ENCODE results near the gene CEP112. TPM values are rescaled to one million over a fixed set of nuclear protein-coding genes. Genes with fewer than 3 reads are reported as not detected.

Gene CEP112
- total and polyA plus RNA-seq, 2 of the 13 experiments (the other 11 are each of a cell fraction or from before 2014, with no cell fraction given), result 1.2 to 3.4 TPM

DNA sequence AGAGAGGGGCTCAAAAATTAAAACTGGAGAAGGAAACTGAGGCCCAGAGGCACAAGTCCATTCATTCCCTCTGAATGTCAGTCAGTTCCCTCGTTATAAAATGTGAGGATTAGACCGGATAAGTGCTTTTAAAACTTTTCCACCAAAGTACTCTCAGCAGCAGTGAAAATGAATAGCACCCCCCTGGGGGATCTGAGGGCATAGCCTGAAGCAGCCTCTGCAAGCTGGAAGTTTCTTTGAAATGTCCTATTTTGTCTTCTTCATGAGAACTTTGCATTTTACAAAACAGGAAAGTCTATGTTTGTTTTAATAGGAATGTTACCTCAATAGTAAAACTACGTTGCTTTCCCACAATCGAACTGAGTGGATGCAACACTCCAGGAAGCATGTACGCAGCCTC lies 273.0 kb downstream of the CEP112 start:
- H3K4me2 ChIP-seq (ENCODE audit: low read depth, low read length), result no peak overlapping the region
- intact Hi-C loops (cut with micrococcal nuclease; ENCODE audit: unreplicated experiment) (no loop called here), in situ Hi-C loops (cut with HindIII; ENCODE audit: extremely low pct_ligation_motif_present, low pct_unique_long_range_greater_than_20kb) (no loop called here)
- H3K27ac ChIP-seq (ENCODE audit: extremely low read length, insufficient read depth, low read length), result no peak overlapping the region
- no peaks in the 10 kb centered on the region for H3K27me3 ChIP-seq (ENCODE audit: control insufficient read depth in 1 of 2, insufficient read depth in 2 of 2, low read length in 2 of 2)
- POLR2A ChIA-PET, result no interaction called here
- DNase-seq (ENCODE audit: low spot score), result peak; percentile 30
- ATAC-seq, result peak; percentile 74
- peak; percentile 43 for TF ChIP-seq STAG1 (CRISPR knock-in tag; IDR thresholded peaks at IDR 0.05)
- TF ChIP-seq, protein P1, sequence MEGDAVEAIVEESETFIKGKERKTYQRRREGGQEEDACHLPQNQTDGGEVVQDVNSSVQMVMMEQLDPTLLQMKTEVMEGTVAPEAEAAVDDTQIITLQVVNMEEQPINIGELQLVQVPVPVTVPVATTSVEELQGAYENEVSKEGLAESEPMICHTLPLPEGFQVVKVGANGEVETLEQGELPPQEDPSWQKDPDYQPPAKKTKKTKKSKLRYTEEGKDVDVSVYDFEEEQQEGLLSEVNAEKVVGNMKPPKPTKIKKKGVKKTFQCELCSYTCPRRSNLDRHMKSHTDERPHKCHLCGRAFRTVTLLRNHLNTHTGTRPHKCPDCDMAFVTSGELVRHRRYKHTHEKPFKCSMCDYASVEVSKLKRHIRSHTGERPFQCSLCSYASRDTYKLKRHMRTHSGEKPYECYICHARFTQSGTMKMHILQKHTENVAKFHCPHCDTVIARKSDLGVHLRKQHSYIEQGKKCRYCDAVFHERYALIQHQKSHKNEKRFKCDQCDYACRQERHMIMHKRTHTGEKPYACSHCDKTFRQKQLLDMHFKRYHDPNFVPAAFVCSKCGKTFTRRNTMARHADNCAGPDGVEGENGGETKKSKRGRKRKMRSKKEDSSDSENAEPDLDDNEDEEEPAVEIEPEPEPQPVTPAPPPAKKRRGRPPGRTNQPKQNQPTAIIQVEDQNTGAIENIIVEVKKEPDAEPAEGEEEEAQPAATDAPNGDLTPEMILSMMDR (CRISPR knock-in tag; IDR thresholded peaks at IDR 0.05), result peak; percentile 33; the same call in 1 of the 2 replicates
- TF ChIP-seq ZNF670 (CRISPR knock-in tag; IDR thresholded peaks at IDR 0.05; ENCODE audit: borderline replicate concordance), result no peak
- no peak for TF ChIP-seq MED1 (CRISPR knock-in tag; IDR thresholded peaks at IDR 0.05)
- no peak for TF ChIP-seq ZNF343 (CRISPR knock-in tag; IDR thresholded peaks at IDR 0.05)
- no peaks in the 10 kb centered on the region for H3K79me2 ChIP-seq (ENCODE audit: insufficient read depth, low read length)
- no peaks in the 10 kb centered on the region for H3K9me3 ChIP-seq (ENCODE audit: low read length)
- WGBS (ENCODE audit: low lambda C conversion rate), result 39% methylated on average over 5 of the region's 5 CpGs
- H3K4me3 ChIP-seq (replicated peaks in 1 of 3; ENCODE audit: insufficient read depth in 1 of 3, low read depth in 2 of 3, low read length in 3 of 3), result no peak overlapping the region
- no peak for FAIRE-seq
- peaks cover 48% of the 10 kb centered on the region for H3K4me1 ChIP-seq (ENCODE audit: insufficient read depth, low read length)
- CTCF ChIA-PET (ENCODE audit: low intra/inter-chr PET ratio, low total read pairs), result no interaction called here
- no peaks in the 10 kb centered on the region for H3K36me3 ChIP-seq (replicated peaks in 1 of 2; ENCODE audit: control insufficient read depth in 1 of 2, insufficient read depth in 2 of 2, low read length in 2 of 2)
- BruUV-seq (replicated peaks), result no TSS peak
- H4K20me1 ChIP-seq (ENCODE audit: insufficient read depth, low read length), result no peaks in the 10 kb centered on the region
- no peak overlapping the region for H2AFZ ChIP-seq (ENCODE audit: low read length)
- H3K9ac ChIP-seq (ENCODE audit: insufficient read depth, low read depth, low read length), result no peak overlapping the region

DNA sequence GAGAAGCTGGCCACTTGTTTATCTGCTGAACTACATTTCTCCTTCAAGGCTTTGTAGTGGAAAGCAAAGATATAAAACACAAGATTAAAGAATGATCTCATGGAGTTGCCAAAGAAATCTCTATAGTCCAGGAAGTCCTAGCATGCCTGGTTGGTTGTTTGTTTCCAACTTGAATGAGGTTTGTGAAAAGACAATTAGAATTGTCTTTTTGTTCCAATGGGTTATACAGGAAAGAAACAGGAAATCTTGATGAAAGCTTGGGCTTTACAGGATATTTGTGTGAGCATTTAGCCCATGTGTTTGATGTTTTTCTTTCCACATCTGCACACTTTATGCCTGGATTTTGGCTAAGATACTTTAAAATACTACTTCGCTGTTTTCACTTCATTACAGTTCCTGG lies 273.4 kb downstream of the CEP112 start:
- no peaks in the 10 kb centered on the region for H3K79me2 ChIP-seq (ENCODE audit: insufficient read depth, low read length)
- 97% methylated on average over 1 of the region's 1 CpG for WGBS (ENCODE audit: low lambda C conversion rate)
- FAIRE-seq (no peak), ATAC-seq (no peak), DNase-seq (ENCODE audit: low spot score) (no peak)
- no peaks in the 10 kb centered on the region for H3K9me3 ChIP-seq (ENCODE audit: low read length)
- no peak overlapping the region for H2AFZ ChIP-seq (ENCODE audit: low read length)
- H3K9ac ChIP-seq (ENCODE audit: insufficient read depth, low read depth, low read length), result no peak overlapping the region
- H3K4me3 ChIP-seq (replicated peaks in 1 of 3; ENCODE audit: insufficient read depth in 1 of 3, low read depth in 2 of 3, low read length in 3 of 3), result no peak overlapping the region
- intact Hi-C loops (cut with micrococcal nuclease; ENCODE audit: unreplicated experiment), result no loop called here
- POLR2A ChIA-PET, result no interaction called here
- H3K36me3 ChIP-seq (replicated peaks in 1 of 2; ENCODE audit: control insufficient read depth in 1 of 2, insufficient read depth in 2 of 2, low read length in 2 of 2), result no peaks in the 10 kb centered on the region
- H3K27me3 ChIP-seq (ENCODE audit: control insufficient read depth in 1 of 2, insufficient read depth in 2 of 2, low read length in 2 of 2), result no peaks in the 10 kb centered on the region
- in situ Hi-C loops (cut with HindIII; ENCODE audit: extremely low pct_ligation_motif_present, low pct_unique_long_range_greater_than_20kb), result no loop called here
- TF ChIP-seq WIZ (CRISPR knock-in tag; IDR thresholded peaks at IDR 0.05), result no peak
- no peak for TF ChIP-seq U2AF1 (optimal IDR thresholded peaks at IDR 0.05; ENCODE audit: low read depth, low read length)
- TF ChIP-seq NFRKB (IDR thresholded peaks at IDR 0.05), result no peak
- TF ChIP-seq, protein P2, sequence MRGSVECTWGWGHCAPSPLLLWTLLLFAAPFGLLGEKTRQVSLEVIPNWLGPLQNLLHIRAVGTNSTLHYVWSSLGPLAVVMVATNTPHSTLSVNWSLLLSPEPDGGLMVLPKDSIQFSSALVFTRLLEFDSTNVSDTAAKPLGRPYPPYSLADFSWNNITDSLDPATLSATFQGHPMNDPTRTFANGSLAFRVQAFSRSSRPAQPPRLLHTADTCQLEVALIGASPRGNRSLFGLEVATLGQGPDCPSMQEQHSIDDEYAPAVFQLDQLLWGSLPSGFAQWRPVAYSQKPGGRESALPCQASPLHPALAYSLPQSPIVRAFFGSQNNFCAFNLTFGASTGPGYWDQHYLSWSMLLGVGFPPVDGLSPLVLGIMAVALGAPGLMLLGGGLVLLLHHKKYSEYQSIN (CRISPR knock-in tag; IDR thresholded peaks at IDR 0.05; ENCODE audit: borderline replicate concordance), result no peak
- no peak for TF ChIP-seq NR2C2 (CRISPR knock-in tag; IDR thresholded peaks at IDR 0.05; ENCODE audit: borderline replicate concordance)
- TF ChIP-seq XBP1 (CRISPR knock-in tag; IDR thresholded peaks at IDR 0.05), result no peak
- no peak for TF ChIP-seq ZNF567 (CRISPR knock-in tag; IDR thresholded peaks at IDR 0.05; ENCODE audit: borderline replicate concordance)
- TF ChIP-seq JUN (CRISPR knock-in tag; IDR thresholded peaks at IDR 0.05), result no peak
- no peak for TF ChIP-seq BRCA1 (CRISPR knock-in tag; IDR thresholded peaks at IDR 0.05)
- no peak for TF ChIP-seq NCOR1 (IDR thresholded peaks at IDR 0.05; ENCODE audit: borderline replicate concordance, low read length)
- CTCF ChIA-PET (ENCODE audit: low intra/inter-chr PET ratio, low total read pairs), result no interaction called here
- no peaks in the 10 kb centered on the region for H4K20me1 ChIP-seq (ENCODE audit: insufficient read depth, low read length)
- H3K4me1 ChIP-seq (ENCODE audit: insufficient read depth, low read length), result peaks cover 48% of the 10 kb centered on the region
- H3K4me2 ChIP-seq (ENCODE audit: low read depth, low read length), result no peak overlapping the region
- no TSS peak for BruUV-seq (replicated peaks)
- no peak overlapping the region for H3K27ac ChIP-seq (ENCODE audit: extremely low read length, insufficient read depth, low read length)

All from HepG2 (cell line).